ENCODE measurements around the gene HCFC1.

The HCFC1 gene

GRCh38 chrX:153971450-153972367, at the start of gene HCFC1:
Gene HCFC1 (minus strand): TSS chrX:153971818. CDS start chrX:153970840, 978 bp downstream.
- DNase-seq (ENCODE audit: low spot score) = peak; percentile 92

DNA sequence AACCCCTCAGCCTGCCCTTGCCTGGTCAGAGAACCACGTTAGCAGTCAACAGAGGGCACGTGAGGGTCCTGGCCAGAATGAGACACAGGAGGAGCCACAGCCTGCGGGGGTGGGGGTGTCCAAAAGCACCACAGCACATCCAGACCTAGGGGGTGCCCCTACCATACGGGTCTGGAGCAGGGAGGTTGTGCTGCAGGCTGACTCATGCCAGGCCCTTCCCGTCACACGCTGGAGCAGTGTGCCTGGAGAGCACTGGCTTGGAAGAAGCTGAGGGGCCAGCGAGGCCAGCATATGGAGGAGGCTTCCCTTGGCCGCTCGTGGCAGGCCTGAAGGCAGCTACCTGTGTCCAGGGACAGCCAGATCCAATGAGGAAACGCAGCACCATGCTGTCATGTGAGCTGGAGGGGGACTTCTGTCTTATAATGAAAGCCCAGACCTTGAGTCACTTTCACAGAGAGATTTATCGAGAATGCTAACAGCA, 49.6 kb upstream of the HCFC1 start:
- no peak for DNase-seq (ENCODE audit: low spot score)

GRCh38 chrX:154020536-154021115, 49.0 kb upstream of the HCFC1 start:
- DNase-seq (ENCODE audit: low spot score) = no peak

DNA sequence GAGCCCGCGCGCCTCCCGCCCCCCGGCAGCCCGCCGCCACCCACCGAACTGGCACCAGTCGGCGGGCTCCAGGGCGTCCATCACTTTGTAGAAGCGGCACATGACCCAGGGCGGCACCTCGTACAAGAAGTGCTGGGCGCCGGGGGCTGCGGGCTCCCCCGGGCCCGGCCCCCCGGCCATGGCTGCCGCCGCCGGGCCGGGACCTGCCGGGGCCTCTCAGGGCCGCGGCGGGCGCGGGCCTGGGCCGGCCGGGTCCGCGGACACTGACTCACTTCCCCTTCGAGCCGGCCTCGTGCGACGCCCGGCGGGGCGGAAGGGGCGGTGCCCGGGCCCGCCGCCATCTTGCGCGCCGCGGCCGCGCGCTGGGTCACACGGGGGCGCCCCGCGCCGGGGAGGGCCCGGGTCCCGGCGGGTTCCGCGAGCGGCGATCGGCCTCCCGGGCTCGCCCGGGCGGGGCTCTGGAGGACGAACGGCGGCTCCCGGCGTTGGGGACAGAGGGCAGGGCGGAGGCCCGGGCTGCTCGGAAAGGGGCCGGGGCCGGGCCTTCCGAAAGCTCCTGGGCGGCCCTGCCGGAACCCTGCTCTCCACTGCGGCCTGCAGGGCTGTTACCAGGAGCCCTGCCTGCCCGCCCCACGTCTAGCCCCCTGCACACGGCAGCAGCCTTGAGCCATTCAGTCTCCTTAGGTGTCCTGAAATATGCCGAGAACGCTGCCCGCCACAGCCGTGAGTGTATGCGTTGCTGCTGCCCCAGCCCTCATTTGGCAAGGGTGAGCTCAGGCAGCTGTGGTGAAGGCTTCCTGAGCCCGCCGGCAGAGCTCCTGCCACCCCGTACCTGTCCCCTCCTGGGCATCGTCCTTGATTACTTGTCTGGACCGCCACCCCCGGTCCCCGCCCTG, 48.3 kb upstream of the HCFC1 start, which contains the start of gene IRAK1:
Gene IRAK1 (minus strand): TSS at position 270 of the 896 bp plus-strand sequence. CDS start 90 bp downstream, at position 180.
- DNase-seq (ENCODE audit: low spot score) = peak; percentile 47

DNA sequence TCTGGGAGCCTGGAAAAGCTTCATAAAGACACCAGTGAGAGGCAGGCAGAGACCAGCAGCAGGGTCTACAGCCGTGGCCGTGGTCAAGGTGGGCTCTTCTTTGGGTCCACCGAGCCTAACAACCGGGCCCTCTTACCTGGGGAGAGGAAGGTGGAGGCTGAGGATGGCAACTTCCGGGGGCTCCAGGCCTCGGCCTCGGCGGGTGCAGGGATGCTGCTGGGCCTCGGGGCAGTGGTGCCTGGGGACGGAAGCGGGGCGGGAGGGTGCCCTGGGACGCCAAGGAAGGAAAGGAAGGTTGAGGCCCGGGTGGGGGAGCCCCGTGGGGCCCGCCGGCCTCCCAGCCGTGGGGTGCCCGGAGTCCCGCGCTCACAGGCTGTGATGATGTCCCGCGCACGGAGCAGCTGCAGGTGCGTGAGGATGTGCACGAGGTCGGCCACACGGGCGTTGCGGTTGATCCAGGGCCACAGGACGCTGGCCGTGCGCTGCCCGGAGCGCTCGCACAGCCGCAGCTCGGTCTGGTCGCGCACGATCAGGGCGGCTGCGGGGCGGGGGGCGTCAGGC, 47.5 kb upstream of the HCFC1 start:
- DNase-seq (ENCODE audit: low spot score) = no peak

- no peak for DNase-seq (ENCODE audit: low spot score)
Measured at GRCh38 chrX:154018518-154019060, 47.0 kb upstream of the HCFC1 start.

DNA sequence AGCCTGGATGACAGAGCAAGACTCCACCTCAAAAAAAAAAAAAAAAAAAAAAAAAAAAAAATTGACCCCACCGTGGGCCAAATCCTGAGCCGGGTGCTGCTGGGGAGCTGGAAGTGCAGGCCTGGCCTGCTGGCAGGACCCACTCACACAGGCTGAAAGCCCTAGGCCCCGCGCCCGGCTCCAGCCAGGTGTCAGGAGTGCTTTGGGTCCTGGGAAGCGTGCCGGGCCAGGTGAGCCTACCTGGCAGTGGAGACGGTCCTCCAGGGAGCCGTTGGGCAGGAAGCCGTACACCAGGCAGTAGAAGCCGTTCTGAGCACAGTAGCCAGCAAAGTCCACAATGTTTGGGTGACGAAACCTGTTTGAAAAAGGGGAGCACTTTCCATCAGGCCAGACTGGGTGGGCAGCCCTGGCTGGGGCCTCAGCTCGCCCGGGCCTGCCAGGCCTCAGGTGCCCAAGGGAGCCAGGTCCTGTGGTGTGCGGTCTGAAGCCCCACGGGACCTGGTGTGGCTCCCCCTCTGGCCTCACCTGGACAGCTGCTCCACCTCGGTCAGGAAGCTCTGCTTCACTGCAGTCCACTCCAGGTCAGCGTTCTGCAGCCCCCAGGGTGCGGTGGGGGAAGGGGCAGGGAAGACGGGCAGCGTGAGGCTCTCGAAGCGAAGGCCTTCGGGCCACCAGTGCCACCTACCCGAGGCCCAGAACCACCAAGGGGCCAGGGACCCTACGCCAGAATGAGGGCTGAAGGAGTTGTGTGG, 46.3 kb upstream of the HCFC1 start:
- DNase-seq (ENCODE audit: low spot score) = no peak

GRCh38 chrX:154016366-154017076, 44.9 kb upstream of the HCFC1 start:
- DNase-seq (ENCODE audit: low spot score) = no peak

DNA sequence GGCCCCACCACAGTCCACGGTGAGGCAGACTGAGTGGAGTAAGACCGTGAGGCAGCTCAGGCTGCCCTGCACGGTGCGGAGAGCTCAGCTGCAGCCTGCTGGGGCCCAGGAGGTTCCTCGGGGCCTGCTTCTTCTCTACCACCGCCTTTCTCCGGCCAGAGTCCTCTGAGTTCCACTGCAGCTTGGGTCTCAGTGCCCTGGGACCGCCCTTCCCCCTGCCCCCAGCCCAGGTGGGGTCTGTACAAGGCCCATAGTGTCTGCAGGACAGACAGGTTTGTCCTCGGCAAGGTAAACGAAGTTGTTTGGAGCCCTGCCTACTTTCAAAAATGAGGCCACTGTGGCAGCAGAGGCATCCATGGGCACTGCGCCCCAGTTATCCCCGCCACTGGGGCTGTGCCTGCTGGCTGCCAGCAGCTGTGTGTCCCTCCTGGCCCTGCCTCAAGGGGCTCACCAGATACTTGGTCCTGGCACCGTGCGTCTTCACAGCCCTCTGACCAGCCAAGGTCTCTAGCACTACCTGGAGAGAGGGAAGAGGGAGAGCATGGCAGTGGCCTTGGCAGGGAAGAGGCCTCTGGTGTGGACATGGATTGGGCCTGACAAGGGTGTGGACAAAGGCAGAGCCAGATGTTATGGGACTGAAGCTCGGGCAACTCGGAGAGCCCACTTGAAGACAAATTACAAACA, 44.1 kb upstream of the HCFC1 start:
- no peak for DNase-seq (ENCODE audit: low spot score)

DNA sequence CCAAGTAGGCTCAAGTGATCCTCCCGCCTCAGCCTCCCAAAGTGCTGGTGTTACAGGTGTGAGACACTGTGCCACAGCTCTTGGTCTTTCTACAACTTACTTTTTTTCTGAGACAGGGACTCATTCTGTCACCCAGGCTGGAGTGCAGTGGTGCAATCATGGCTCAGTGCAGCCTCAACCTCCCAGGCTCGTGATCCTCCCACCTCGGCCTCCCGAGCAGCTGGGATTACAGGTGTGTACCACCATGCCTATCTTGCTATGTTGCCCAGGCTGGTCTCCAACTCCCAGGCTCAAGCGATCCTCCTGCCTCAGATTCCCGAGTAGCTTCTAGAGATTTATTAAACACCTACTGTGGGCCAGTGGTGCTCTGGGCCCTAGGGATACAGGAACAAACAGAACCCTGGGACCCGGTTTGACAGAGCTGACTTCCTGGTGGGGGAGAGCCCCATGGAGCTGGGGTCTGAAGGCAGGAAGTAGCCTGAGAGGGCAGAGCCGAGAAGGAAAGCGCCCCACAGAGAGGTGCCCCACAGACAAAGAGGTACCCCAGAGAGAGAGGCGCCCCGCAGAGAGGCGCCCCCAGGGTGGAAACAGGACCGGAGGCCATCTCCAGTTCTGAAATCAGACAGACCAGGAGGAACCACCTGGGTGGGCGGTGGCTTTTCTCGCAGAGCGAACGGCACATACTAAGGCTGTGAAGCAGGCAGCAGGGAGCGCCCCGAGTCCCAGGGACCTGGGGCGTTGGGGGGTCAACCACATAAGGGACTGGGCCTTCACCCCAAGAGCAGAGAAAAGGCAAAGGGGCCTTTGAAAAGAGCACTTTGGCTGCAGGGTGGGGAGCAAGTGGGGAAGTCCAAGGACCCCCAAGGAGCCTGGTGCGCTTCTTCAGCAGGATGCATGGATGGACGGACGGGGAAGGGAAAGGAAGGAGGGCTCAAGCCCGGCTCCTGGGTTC, 43.1 kb upstream of the HCFC1 start:
- no peak for DNase-seq (ENCODE audit: low spot score)

GRCh38 chrX:154013614-154014360, 42.2 kb upstream of the HCFC1 start:
- peak; percentile 50 for DNase-seq (ENCODE audit: low spot score)

GRCh38 chrX:154013001-154013421, 41.4 kb upstream of the HCFC1 start:
- no peak for DNase-seq (ENCODE audit: low spot score)

DNA sequence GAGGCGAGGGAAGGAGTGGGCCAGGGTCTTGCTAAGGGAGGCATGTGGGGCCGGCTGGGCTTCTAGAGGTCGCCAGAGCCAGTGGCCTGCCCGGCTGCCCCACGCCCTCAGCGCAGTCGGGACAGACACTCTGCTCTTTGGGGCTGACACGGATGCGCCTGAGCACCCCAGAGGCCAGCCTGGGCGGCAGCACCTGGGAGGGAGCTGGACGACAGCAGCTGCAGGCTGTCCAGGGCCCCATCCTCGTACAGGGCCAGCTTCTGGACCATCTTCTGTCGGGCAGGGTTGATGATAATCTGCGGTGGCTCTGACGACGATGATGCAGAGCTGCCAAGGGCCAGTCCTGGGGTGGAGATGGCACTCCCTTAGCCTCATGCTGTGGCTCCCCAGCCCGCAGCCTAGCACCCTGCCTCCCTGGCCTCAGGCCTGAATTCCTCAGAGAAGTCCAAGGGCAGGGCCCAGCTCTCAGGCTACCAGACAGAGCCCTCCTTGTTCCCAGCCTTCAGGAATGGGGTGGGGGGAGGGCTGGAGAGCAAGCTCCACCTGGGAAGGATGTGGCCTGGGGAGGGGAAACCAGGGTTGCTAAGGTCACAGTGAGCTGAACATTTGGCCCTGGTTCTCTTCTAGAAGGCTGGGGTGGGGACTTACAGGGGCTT, 40.8 kb upstream of the HCFC1 start:
- no peak for DNase-seq (ENCODE audit: low spot score)

DNA sequence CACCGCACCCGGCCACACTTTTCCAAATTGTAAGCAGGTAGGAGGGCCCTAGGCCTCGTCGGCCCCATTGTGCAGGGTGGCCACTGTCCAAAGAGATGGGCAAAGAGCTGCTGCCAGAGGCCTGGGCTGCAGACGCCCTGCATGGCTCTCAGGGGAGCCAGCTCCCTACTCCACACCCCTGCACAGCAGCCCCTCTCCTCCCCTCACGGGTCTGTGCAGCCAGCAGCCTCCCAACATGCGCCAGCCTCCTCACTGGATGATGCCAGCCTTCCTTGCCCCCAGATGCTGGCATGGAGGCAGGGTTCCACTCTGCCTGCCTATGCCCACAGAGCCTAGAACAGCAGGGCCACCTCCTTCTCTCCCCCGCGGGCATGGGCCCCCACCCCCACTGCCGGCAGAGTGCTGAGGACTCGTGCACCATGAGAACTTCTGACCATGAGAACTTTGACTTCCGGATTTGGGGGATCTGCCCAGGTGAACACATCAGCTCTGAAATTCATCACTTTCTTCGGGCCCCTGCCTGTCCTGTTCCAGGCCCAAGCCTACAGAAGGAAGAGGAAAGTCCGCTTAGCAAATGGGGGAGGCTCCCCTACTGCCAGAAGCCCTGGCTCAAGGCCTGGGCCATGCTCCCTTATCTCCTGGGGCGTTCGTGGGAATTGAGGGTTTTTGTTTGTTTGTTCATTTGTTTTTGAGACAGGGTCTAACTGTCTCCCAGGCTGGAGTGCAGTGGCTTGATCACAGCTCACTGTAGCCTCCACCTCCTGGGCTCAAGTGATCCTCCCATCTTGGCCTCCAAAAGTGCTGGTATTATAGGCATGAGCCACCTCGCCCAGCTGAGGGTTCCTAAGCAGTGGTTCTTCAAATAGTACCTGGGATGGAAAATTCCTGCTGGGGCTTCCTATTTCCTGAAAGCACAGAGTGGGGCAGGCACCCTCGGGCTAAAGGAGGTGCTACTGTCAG, 40.0 kb upstream of the HCFC1 start:
- no peak for DNase-seq (ENCODE audit: low spot score)

GRCh38 chrX:154010330-154011087, 38.9 kb upstream of the HCFC1 start:
- no peak for DNase-seq (ENCODE audit: low spot score)
